HepG2 (cell line): ENCODE measurements around the gene PSMD12. TPM values are rescaled to one million over a fixed set of nuclear protein-coding genes. Genes with fewer than 3 reads are reported as not detected.

Source experiments
- CENPX ChIP-seq: sonication (generic); formaldehyde crosslinking; IDR thresholded peaks from 2 replicates; pipeline ENCODE4 v1.9.0; 2021; ENCODE audit warnings: mild to moderate bottlenecking, missing genetic modification reagents, moderate library complexity
- FOXA1 ChIP-seq, 2 experiments: fragments of 450-650 bp in 1 of 2; sonication (generic) in 1 of 2; formaldehyde crosslinking in 1 of 2; IDR thresholded peaks; 2 replicates each; pipeline versions ENCODE4 v1.4.0 to v1.6.1; 2016 to 2020; ENCODE audit warnings: missing genetic modification reagents in 1 of 2
- GABPB1 ChIP-seq: IDR thresholded peaks from 2 replicates; pipeline ENCODE4 v1.6.1; 2016; ENCODE audit warnings: mild to moderate bottlenecking, missing genetic modification reagents, moderate library complexity, missing compliant biosample characterization
- HMG20B ChIP-seq: conservative IDR thresholded peaks from 2 replicates; pipeline ENCODE4 v1.6.1; 2016; ENCODE audit warnings: missing genetic modification reagents, missing compliant biosample characterization
- JUND ChIP-seq: sonication (generic); formaldehyde crosslinking; IDR thresholded peaks from 2 replicates; pipeline ENCODE4 v1.8.0; 2022; ENCODE audit warnings: mild to moderate bottlenecking, missing genetic modification reagents
- KDM5A ChIP-seq: fragments of 200-600 bp; sonication (generic); IDR thresholded peaks from 2 replicates; pipeline ENCODE4 v1.7.0; 2018; ENCODE audit warnings: antibody characterized with exemption, mild to moderate bottlenecking, low read length, borderline replicate concordance
- NFKB2 ChIP-seq: sonication (generic); formaldehyde crosslinking; IDR thresholded peaks from 2 replicates; pipeline ENCODE4 v1.4.0; 2020; ENCODE audit warnings: missing genetic modification reagents, borderline replicate concordance
- PHF21A ChIP-seq: sonication (generic); formaldehyde crosslinking; IDR thresholded peaks from 2 replicates; pipeline ENCODE4 v1.5.0; 2020; ENCODE audit warnings: mild to moderate bottlenecking, missing genetic modification reagents
- TBP ChIP-seq: sonication (generic); formaldehyde crosslinking; IDR thresholded peaks from 2 replicates; pipeline ENCODE4 v1.5.0; 2020; ENCODE audit warnings: missing genetic modification reagents
- ZBTB21 ChIP-seq: sonication (generic); formaldehyde crosslinking; IDR thresholded peaks from 2 replicates; pipeline ENCODE4 v1.4.0; 2020; ENCODE audit warnings: missing genetic modification reagents
- ZBTB3 ChIP-seq: sonication (generic); formaldehyde crosslinking; IDR thresholded peaks from 2 replicates; pipeline ENCODE4 v1.4.0; 2020; ENCODE audit warnings: low read depth, mild to moderate bottlenecking, moderate library complexity, missing genetic modification reagents, borderline replicate concordance
- ZFP62 ChIP-seq: sonication (generic); formaldehyde crosslinking; IDR thresholded peaks from 2 replicates; pipeline ENCODE4 v1.4.0; 2020; ENCODE audit warnings: missing genetic modification reagents
- ZNF121 ChIP-seq: sonication (generic); formaldehyde crosslinking; IDR thresholded peaks from 2 replicates; pipeline ENCODE4 v1.5.0; 2020; ENCODE audit warnings: mild to moderate bottlenecking, missing genetic modification reagents
- ZNF430 ChIP-seq: sonication (generic); formaldehyde crosslinking; IDR thresholded peaks from 2 replicates; pipeline ENCODE4 v1.9.0; 2021; ENCODE audit warnings: mild to moderate bottlenecking, missing genetic modification reagents
- ZNF543 ChIP-seq: sonication (generic); formaldehyde crosslinking; IDR thresholded peaks from 2 replicates; pipeline ENCODE4 v1.4.0; 2020; ENCODE audit warnings: mild to moderate bottlenecking, missing genetic modification reagents
- ZNF674 ChIP-seq: sonication (generic); formaldehyde crosslinking; IDR thresholded peaks from 2 replicates; pipeline ENCODE4 v1.5.0; 2020; ENCODE audit warnings: low read depth, mild to moderate bottlenecking, missing genetic modification reagents
- ZNF703 ChIP-seq: sonication (generic); formaldehyde crosslinking; IDR thresholded peaks from 2 replicates; pipeline ENCODE4 v1.5.1; 2020; ENCODE audit warnings: missing genetic modification reagents, mild to moderate bottlenecking, moderate library complexity, borderline replicate concordance
- ZNF709 ChIP-seq: sonication (generic); formaldehyde crosslinking; IDR thresholded peaks from 2 replicates; pipeline ENCODE4 v1.5.0; 2020; ENCODE audit warnings: mild to moderate bottlenecking, missing genetic modification reagents
- ZSCAN9 ChIP-seq: IDR thresholded peaks from 2 replicates; pipeline ENCODE4 v1.6.1; 2016; ENCODE audit warnings: borderline replicate concordance
- polyA plus RNA-seq, 8 experiments: library from polyadenylated mRNA; depleted of rRNA in 3 of 8; stranded (reverse) in 7 of 8; unstranded in 1 of 8; fragments of >200 nt; fragmentation: Illumina TruSeq in 4 of 8; extraction: Trizol in 4 of 8; gene quantifications; 2 replicates each; pipeline versions ENCODE4 v1.2.1 to v1.2.3, GENCODE V29; 2011 to 2016; ENCODE audit warnings: low read depth in 4 of 8, missing spikeins in 1 of 8, mixed read lengths in 1 of 8; ENCODE audit not compliant: insufficient read depth in 1 of 8
- total RNA-seq, 5 experiments: library from RNA; depleted of rRNA; stranded (reverse); fragments of >200 nt; fragmentation: Illumina TruSeq; extraction: Trizol; gene quantifications; 2 replicates each; pipeline ENCODE4 v1.2.3, GENCODE V29; 2016; ENCODE audit warnings: low read depth in 1 of 5
- TF ChIP-seq, protein P1 (sequence below): sonication (generic); formaldehyde crosslinking; IDR thresholded peaks from 2 replicates; pipeline ENCODE4 v1.5.0; 2020; ENCODE audit warnings: mild to moderate bottlenecking, missing genetic modification reagents
- TF ChIP-seq, protein P2 (sequence below): sonication (generic); formaldehyde crosslinking; IDR thresholded peaks from 2 replicates; pipeline ENCODE4 v1.4.0; 2020; ENCODE audit warnings: missing genetic modification reagents
- TF ChIP-seq, protein P3 (sequence below): IDR thresholded peaks from 2 replicates; pipeline ENCODE4 v1.6.1; 2012; ENCODE audit warnings: low read depth, low read length, improper control_type of control experiment
- TF ChIP-seq, protein P4 (sequence below): sonication (generic); formaldehyde crosslinking; IDR thresholded peaks from 2 replicates; pipeline ENCODE4 v1.8.1; 2023; ENCODE audit warnings: mild to moderate bottlenecking, missing genetic modification reagents, borderline replicate concordance

The PSMD12 gene
- total and polyA plus RNA-seq, 2 of the 13 experiments (the other 11 are each of a cell fraction or from before 2014, with no cell fraction given), result 27.4 to 71.7 TPM

DNA sequence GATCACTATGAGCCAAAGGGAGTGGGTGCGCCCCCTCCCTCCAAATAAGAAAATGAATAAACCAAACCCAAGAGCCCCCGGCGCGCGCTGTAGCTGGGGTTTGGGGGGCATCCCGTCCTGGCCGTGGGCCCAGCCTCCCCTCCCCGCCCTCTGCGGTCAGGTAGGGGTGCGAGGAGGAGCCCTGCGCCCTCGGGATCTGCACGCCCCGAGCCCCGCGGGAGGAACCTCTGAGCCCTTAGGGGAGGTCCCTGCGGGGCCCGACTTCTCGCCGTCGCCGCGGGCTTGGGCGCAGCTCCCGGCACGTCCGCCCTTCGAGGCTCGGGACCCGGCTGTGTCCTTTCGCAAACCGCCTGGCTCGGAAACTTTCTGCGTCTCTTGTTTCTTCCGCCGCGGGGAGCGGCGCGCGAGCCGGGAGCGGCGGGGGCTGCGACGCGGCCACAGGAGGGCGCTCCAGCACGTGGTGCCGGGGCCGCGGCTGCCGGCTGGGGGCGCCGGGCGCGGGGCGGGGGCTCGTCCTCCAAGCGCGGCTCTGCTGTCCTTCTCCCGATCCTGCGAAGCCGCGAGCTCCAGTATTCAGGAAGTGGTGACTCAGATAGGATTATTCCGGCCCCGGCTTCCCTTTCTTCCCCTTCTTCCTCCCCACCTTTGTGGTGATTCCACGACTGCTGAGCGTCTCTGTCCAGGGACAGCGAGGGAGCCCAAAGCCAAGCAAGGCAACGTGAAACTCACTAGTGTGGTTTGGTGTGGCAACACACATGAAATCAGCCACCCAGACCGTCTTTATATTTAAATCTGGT lies 12.3 kb upstream of the PSMD12 start (continued):
- TF ChIP-seq, protein P1, sequence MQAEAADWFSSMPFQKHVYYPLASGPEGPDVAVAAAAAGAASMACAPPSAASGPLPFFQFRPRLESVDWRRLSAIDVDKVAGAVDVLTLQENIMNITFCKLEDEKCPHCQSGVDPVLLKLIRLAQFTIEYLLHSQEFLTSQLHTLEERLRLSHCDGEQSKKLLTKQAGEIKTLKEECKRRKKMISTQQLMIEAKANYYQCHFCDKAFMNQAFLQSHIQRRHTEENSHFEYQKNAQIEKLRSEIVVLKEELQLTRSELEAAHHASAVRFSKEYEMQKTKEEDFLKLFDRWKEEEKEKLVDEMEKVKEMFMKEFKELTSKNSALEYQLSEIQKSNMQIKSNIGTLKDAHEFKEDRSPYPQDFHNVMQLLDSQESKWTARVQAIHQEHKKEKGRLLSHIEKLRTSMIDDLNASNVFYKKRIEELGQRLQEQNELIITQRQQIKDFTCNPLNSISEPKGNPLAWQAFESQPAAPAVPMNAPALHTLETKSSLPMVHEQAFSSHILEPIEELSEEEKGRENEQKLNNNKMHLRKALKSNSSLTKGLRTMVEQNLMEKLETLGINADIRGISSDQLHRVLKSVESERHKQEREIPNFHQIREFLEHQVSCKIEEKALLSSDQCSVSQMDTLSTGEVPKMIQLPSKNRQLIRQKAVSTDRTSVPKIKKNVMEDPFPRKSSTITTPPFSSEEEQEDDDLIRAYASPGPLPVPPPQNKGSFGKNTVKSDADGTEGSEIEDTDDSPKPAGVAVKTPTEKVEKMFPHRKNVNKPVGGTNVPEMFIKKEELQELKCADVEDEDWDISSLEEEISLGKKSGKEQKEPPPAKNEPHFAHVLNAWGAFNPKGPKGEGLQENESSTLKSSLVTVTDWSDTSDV (CRISPR knock-in tag), result peak; percentile 85; the same call in 1 of the 2 replicates
- TF ChIP-seq FOXA1 (IDR thresholded peaks at IDR 0.05), result no peak
- no peak; the same call in 1 of the 2 replicates for TF ChIP-seq FOXA1 (CRISPR knock-in tag; IDR thresholded peaks at IDR 0.05)
- 0 out of 2 replicates have a peak, but pooled peaks have one; percentile 20 for TF ChIP-seq ZSCAN9
- no peak for TF ChIP-seq ZNF121 (CRISPR knock-in tag)
- 0 out of 2 replicates have a peak, but pooled peaks have one; percentile 25 for TF ChIP-seq KDM5A
- no peak for TF ChIP-seq CENPX (CRISPR knock-in tag)
- 0 out of 2 replicates have a peak, but pooled peaks have one; percentile 39 for TF ChIP-seq HMG20B (CRISPR knock-in tag)
- TF ChIP-seq ZBTB3 (CRISPR knock-in tag), result no peak
- TF ChIP-seq JUND, result peak; percentile 11; the same call in 1 of the 2 replicates
- peak; percentile 74 for TF ChIP-seq GABPB1
- peak; percentile 74; the same call in 1 of the 2 replicates for TF ChIP-seq ZNF543 (CRISPR knock-in tag)
- no peak for TF ChIP-seq ZNF703
- peak; percentile 17; the same call in 1 of the 2 replicates for TF ChIP-seq PHF21A
- no peak for TF ChIP-seq ZBTB21 (CRISPR knock-in tag)
- TF ChIP-seq ZNF430, result peak; percentile 34; the same call in 1 of the 2 replicates
- TF ChIP-seq, protein P2, sequence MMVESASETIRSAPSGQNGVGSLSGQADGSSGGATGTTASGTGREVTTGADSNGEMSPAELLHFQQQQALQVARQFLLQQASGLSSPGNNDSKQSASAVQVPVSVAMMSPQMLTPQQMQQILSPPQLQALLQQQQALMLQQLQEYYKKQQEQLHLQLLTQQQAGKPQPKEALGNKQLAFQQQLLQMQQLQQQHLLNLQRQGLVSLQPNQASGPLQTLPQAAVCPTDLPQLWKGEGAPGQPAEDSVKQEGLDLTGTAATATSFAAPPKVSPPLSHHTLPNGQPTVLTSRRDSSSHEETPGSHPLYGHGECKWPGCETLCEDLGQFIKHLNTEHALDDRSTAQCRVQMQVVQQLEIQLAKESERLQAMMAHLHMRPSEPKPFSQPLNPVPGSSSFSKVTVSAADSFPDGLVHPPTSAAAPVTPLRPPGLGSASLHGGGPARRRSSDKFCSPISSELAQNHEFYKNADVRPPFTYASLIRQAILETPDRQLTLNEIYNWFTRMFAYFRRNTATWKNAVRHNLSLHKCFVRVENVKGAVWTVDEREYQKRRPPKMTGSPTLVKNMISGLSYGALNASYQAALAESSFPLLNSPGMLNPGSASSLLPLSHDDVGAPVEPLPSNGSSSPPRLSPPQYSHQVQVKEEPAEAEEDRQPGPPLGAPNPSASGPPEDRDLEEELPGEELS, result peak; percentile 43; the same call in 1 of the 2 replicates
- peak; percentile 53; the same call in 1 of the 2 replicates for TF ChIP-seq NFKB2 (CRISPR knock-in tag)
- TF ChIP-seq ZFP62 (CRISPR knock-in tag), result no peak
- peak; percentile 75 for TF ChIP-seq ZNF709
- 0 out of 2 replicates have a peak, but pooled peaks have one; percentile 55 for TF ChIP-seq TBP (CRISPR knock-in tag)
- no peak; the same call in 1 of the 2 replicates for TF ChIP-seq ZNF674 (CRISPR knock-in tag)
- TF ChIP-seq, protein P3, sequence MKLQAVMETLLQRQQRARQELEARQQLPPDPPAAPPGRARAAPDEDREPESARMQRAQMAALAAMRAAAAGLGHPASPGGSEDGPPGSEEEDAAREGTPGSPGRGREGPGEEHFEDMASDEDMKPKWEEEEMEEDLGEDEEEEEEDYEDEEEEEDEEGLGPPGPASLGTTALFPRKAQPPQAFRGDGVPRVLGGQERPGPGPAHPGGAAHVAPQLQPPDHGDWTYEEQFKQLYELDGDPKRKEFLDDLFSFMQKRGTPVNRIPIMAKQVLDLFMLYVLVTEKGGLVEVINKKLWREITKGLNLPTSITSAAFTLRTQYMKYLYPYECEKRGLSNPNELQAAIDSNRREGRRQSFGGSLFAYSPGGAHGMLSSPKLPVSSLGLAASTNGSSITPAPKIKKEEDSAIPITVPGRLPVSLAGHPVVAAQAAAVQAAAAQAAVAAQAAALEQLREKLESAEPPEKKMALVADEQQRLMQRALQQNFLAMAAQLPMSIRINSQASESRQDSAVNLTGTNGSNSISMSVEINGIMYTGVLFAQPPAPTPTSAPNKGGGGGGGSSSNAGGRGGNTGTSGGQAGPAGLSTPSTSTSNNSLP, result no peak
- TF ChIP-seq, protein P4, sequence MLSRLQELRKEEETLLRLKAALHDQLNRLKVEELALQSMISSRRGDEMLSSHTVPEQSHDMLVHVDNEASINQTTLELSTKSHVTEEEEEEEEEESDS (CRISPR knock-in tag), result no peak
